Stomach (tissue), 4 donors: Measurements from ENCODE around the gene COL6A5.

Experiments used
- CTCF ChIP-seq, 7 experiments: fragments of 450-650 bp in 4 of 7; fragments of 200-600 bp in 3 of 7; sonication (generic) in 3 of 7; IDR thresholded peaks; one replicate each; pipeline ENCODE4 v1.5.1; 2016 to 2019; ENCODE audit warnings: antibody characterized with exemption in 7 of 7, control low read depth in 2 of 7, mild to moderate bottlenecking in 1 of 7
- EP300 ChIP-seq: sonication (generic); formaldehyde crosslinking; IDR thresholded peaks from one replicate; pipeline ENCODE4 v1.6.1; 2017; ENCODE audit warnings: antibody characterized with exemption
- POLR2AphosphoS5 ChIP-seq, 3 donors: sonication (generic); formaldehyde crosslinking; IDR thresholded peaks; one replicate each; pipeline ENCODE4 v1.6.1; 2016; ENCODE audit warnings: antibody characterized with exemption in 3 of 3

- TF ChIP-seq EP300 = no peak
- TF ChIP-seq CTCF (IDR thresholded peaks at IDR 0.05) = no peak
- no peak for TF ChIP-seq POLR2AphosphoS5 (IDR thresholded peaks at IDR 0.05)
Measured at GRCh38 chr3:130516645-130517512, 171.4 kb downstream of the COL6A5 start, which contains the start of gene COL6A6.
